Stimulated activated CD8-positive, alpha-beta memory T cell treated with anti-CD3 and anti-CD28 coated beads, Interleukin-12 subunit alpha, Interleukin-12 subunit beta, amount 100 ng/mL, for 24 hours (primary cell): ENCODE results near the gene MEI4.
"Not testable (repeated sequence)": the region's sequence is repeated elsewhere in the genome, so short reads cannot be mapped to it uniquely, and the experiment has no call there.

Experiments used
- DNase-seq: peaks from one replicate; pipeline ENCODE4 v3.0.0-alpha.2; 2020; ENCODE audit errors: extremely low read depth

MEI4 gene

GRCh38 chr6:77678048-77678447, 25.2 kb downstream of the MEI4 start:
- DNase-seq = no peak

- DNase-seq = no peak
These were observed 30.7 kb downstream of the MEI4 start for GRCh38 chr6:77683515-77683914.

- no peak for DNase-seq
These were observed 34.1 kb downstream of the MEI4 start for GRCh38 chr6:77686931-77687330.

- no peak for DNase-seq
These were observed 35.8 kb downstream of the MEI4 start for GRCh38 chr6:77688649-77689048.

GRCh38 chr6:77700095-77700494, 47.3 kb downstream of the MEI4 start:
- not testable (repeated sequence) for DNase-seq

GRCh38 chr6:77707603-77708002, 54.8 kb downstream of the MEI4 start:
- DNase-seq = no peak

- DNase-seq = no peak
These were observed 62.7 kb downstream of the MEI4 start for GRCh38 chr6:77715588-77715987.

GRCh38 chr6:77716311-77716710, 63.5 kb downstream of the MEI4 start:
- no peak for DNase-seq

- not testable (repeated sequence) for DNase-seq
These were observed 83.2 kb downstream of the MEI4 start for GRCh38 chr6:77736010-77736409.

GRCh38 chr6:77740380-77740779, 87.5 kb downstream of the MEI4 start:
- DNase-seq = no peak

- DNase-seq = not testable (repeated sequence)
These were observed 99.3 kb downstream of the MEI4 start for GRCh38 chr6:77752156-77752555.

- DNase-seq = no peak
These were observed 109.5 kb downstream of the MEI4 start for GRCh38 chr6:77762386-77762785.

- no peak for DNase-seq
These were observed 110.3 kb downstream of the MEI4 start for GRCh38 chr6:77763124-77763523.

GRCh38 chr6:77764364-77764763, 111.5 kb downstream of the MEI4 start:
- no peak for DNase-seq

- no peak for DNase-seq
These were observed 120.5 kb downstream of the MEI4 start for GRCh38 chr6:77773157-77773822.

GRCh38 chr6:77774457-77774856, 121.6 kb downstream of the MEI4 start:
- no peak for DNase-seq

GRCh38 chr6:77776441-77776840, 123.6 kb downstream of the MEI4 start:
- DNase-seq = no peak

- no peak for DNase-seq
These were observed 125.7 kb downstream of the MEI4 start for GRCh38 chr6:77778527-77778926.

- DNase-seq = no peak
These were observed 134.2 kb downstream of the MEI4 start for GRCh38 chr6:77786935-77787629.

GRCh38 chr6:77796824-77797809, 144.3 kb downstream of the MEI4 start:
- no peak for DNase-seq

GRCh38 chr6:77812304-77812703, 159.5 kb downstream of the MEI4 start:
- DNase-seq = no peak

- DNase-seq = no peak
These were observed 160.3 kb downstream of the MEI4 start for GRCh38 chr6:77813090-77813489.
